BJ (cell line): ENCODE data around the gene COL2A1. TPM values are rescaled to one million over a fixed set of nuclear protein-coding genes. Genes with fewer than 3 reads are reported as not detected.

ENCODE experiments used
- CTCF ChIA-PET: fragments of 350-600 bp; formaldehyde crosslinking; extraction: SDS; loops from one replicate; lab custom pipeline; 2021; ENCODE audit warnings: antibody characterized with exemption, inconsistent platforms; lab: Yijun Ruan, JAX
- POLR2A ChIA-PET: fragments of 300-600 bp; sonication (Branson Sonifier 250); formaldehyde crosslinking; extraction: SDS; loops from one replicate; lab custom pipeline; 2021; ENCODE audit warnings: antibody characterized with exemption; lab: Charles Lee
- DNase-seq: peaks from one replicate; pipeline ENCODE4 v3.0.0-alpha.2; 2011; ENCODE audit warnings: low read depth
- H3K27me3 ChIP-seq: 2 replicates; pipeline ENCODE4 v1.6.0; 2011; ENCODE audit warnings: low read length; ENCODE audit not compliant: control insufficient read depth, insufficient read depth
- H3K36me3 ChIP-seq: 2 replicates; pipeline ENCODE4 v1.5.1; 2011; ENCODE audit warnings: low read length; ENCODE audit not compliant: control insufficient read depth, insufficient read depth
- H3K4me3 ChIP-seq: 2 replicates; pipeline ENCODE4 v1.5.1; 2011; ENCODE audit warnings: low read depth, mild to moderate bottlenecking, control low read depth, low read length
- polyA plus RNA-seq: library from polyadenylated mRNA; depleted of rRNA; stranded (reverse); fragments of >200 nt; gene quantifications from 2 replicates; pipeline ENCODE4 v1.2.3, GENCODE V29; 2011
- TF ChIP-seq, protein P1 (sequence below): IDR thresholded peaks from 2 replicates; pipeline ENCODE4 v1.5.1; 2011; ENCODE audit warnings: low read depth, mild to moderate bottlenecking, control low read depth, inconsistent platforms, low read length, moderate library complexity; ENCODE audit not compliant: insufficient read depth

The COL2A1 gene
- polyA plus RNA-seq, 1 experiment, result not detected

DNA sequence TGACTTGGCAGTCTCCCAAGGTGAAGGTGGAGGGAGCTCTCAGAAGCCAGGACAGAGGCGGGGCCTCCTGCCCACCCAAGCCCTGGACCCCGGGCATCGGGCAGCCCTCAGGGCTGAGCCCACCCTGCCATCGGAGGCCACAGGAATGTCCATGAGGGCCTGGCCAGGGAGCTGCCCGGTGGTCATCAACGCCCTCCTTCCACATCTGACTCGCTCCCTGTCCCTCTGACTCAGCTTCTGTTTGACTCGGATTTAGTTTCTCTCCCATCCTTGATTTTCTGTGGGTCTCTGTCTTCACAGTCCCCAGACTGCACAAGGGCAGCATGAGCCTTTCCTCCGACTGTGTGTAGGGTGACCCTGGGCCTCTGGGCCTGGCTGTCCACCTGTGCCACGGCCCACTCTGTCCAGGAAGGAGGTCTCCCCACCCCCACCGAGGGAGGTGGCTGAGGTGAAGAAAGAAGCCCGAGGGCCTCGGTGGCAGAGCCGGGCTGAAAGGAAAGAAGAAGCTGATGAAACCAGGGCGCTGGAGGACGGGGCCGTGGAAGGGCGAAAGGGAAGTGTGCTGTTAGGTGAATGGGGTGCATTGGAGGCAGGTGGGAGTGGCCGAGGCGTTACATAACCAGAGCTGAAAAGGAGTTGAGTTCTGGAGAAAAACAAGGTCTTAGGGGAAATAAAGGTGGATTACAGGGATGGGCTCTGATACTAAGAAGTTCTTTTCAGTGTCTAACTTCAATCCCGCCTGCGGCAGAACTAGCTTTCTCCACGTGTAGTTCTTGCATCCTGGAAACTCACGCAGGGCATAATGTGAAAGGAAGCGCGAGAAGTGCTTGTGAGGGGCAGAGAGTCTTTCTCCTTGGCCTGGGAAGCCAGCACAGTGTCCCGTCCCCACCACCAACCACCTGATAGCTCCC, 57.6 kb downstream of the COL2A1 start:
- DNase-seq, result no peak
- POLR2A ChIA-PET, result no interaction called here

GRCh38 chr12:47945341-47945728, 58.9 kb downstream of the COL2A1 start:
- Histone ChIP-seq H3K36me3 (no peaks in the 10 kb centered on the region), H3K4me3 (no peak overlapping the region), H3K27me3 (no peaks in the 10 kb centered on the region)
- CTCF ChIA-PET, result interaction anchor here (1.8 to 4.6 kb wide), 3 partner anchors 11 to 107 kb away, joined by 5 to 17 read pairs (median 13); no protein-coding TSS in a partner anchor
- TF ChIP-seq, protein P1, sequence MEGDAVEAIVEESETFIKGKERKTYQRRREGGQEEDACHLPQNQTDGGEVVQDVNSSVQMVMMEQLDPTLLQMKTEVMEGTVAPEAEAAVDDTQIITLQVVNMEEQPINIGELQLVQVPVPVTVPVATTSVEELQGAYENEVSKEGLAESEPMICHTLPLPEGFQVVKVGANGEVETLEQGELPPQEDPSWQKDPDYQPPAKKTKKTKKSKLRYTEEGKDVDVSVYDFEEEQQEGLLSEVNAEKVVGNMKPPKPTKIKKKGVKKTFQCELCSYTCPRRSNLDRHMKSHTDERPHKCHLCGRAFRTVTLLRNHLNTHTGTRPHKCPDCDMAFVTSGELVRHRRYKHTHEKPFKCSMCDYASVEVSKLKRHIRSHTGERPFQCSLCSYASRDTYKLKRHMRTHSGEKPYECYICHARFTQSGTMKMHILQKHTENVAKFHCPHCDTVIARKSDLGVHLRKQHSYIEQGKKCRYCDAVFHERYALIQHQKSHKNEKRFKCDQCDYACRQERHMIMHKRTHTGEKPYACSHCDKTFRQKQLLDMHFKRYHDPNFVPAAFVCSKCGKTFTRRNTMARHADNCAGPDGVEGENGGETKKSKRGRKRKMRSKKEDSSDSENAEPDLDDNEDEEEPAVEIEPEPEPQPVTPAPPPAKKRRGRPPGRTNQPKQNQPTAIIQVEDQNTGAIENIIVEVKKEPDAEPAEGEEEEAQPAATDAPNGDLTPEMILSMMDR, result no peak
- POLR2A ChIA-PET, result no interaction called here
- no peak for DNase-seq

More for the DNA sequence above, 57.6 kb downstream of the COL2A1 start:
- CTCF ChIA-PET, result interaction anchor here (0.6 to 4.6 kb wide), 15 partner anchors 8 to 675 kb away, joined by 3 to 17 read pairs (median 4); partner anchors contain the start of genes SLC48A1, TMEM106C and VDR
- no peaks in the 10 kb centered on the region for H3K27me3 ChIP-seq
- H3K4me3 ChIP-seq, result no peak overlapping the region
- TF ChIP-seq, protein P1, result no peak
- no peaks in the 10 kb centered on the region for H3K36me3 ChIP-seq

DNA sequence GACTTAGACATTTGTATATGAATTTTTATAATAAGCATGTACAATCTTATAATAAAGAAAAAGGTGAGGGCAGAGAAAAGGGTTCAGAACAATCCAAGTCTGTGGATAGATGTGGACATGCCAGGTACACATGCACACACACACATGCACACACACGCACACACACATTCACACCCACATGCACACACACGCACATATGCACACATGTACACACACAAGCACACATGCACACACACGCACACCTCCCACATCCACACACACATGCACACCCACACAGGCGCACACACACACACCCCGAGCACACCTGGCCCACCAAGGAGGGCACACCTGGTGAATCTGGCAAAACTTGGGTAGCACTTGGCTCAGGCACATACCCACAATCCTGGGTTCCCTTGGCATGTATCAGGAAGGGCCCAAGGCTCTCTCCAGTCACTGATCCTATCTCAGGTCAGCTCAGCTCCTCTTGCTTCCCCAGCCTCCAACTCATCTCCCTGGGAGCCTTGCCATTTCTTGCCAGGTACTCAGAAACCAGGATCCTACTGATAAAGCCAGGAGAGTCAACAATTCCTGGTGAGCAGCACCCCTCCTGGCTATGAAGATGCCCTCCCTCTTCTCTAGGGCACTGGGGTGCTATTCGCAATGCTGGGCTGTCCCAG, 59.5 kb downstream of the COL2A1 start:
- TF ChIP-seq, protein P1, result no peak
- Histone ChIP-seq H3K27me3 (no peaks in the 10 kb centered on the region), H3K4me3 (no peak overlapping the region), H3K36me3 (no peaks in the 10 kb centered on the region)
- POLR2A ChIA-PET, result no interaction called here
- CTCF ChIA-PET, result no interaction called here
- DNase-seq, result no peak

DNA sequence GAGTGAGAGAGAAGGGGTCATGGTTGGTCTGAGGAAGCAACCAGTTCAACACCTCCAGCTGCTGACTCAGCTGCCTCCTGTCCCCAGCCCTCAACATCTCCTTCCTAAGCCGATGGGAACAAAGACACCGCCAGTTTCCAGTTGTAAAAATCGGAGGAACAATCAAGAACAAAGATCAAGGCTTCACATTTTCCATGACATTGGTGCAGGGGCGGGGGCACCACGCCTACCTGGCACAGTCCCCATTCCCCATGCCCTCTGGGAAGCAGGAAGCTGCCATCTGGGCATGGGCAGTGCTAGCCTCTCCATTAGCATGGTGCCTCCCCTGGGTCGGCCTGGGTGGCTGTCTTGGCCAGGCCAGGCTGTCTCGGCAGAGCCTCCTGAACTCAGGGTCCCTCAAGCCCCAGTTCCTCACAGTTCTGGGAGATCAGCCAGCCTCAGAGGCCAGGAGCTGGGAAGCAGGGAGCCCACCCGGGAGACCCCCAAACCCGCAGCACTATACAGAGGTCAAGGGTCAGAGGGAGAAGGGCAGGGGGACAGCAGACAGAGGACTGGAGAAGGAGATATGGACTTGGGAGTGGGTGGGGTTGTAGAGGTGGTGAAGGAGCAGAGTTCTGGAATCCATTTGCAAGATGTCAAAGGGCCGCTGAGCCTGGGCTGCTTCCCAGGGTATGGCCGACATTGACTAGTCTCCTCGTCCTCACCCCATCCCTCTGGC, 60.5 kb downstream of the COL2A1 start:
- no peaks in the 10 kb centered on the region for H3K36me3 ChIP-seq
- no peak overlapping the region for H3K4me3 ChIP-seq
- no peak for DNase-seq
- POLR2A ChIA-PET, result no interaction called here
- H3K27me3 ChIP-seq, result no peaks in the 10 kb centered on the region
- CTCF ChIA-PET, result interaction anchor here (1.2 kb wide), 2 partner anchors 20 to 80 kb away, joined by 3 to 4 read pairs; partner anchors contain the start of gene TMEM106C
- TF ChIP-seq, protein P1, result no peak
